Measurements from ENCODE around the gene SCN3A.

Gene SCN3A

GRCh38 chr2:165112789-165113188 is 91.1 kb downstream of the SCN3A start:
- DNase-seq (ENCODE audit: low read depth, low spot score), result no peak

- no peak for DNase-seq (ENCODE audit: low read depth, low spot score)
These were observed 91.7 kb downstream of the SCN3A start for GRCh38 chr2:165112133-165112573.

GRCh38 chr2:165110394-165110793 is 93.5 kb downstream of the SCN3A start:
- no peak for DNase-seq (ENCODE audit: low read depth, low spot score)

- DNase-seq (ENCODE audit: low read depth, low spot score), result peak; percentile 45
These were observed 93.9 kb downstream of the SCN3A start for GRCh38 chr2:165109915-165110314.

GRCh38 chr2:165105926-165106325 is 97.9 kb downstream of the SCN3A start:
- DNase-seq (ENCODE audit: low read depth, low spot score), result no peak

GRCh38 chr2:165087933-165088901 is 115.6 kb downstream of the SCN3A start:
- no peak for DNase-seq (ENCODE audit: low read depth, low spot score)

GRCh38 chr2:165086337-165086736 is 117.5 kb downstream of the SCN3A start:
- DNase-seq (ENCODE audit: low read depth, low spot score), result no peak

GRCh38 chr2:165083326-165083725 is 120.5 kb downstream of the SCN3A start:
- DNase-seq (ENCODE audit: low read depth, low spot score), result no peak

GRCh38 chr2:165082479-165082878 is 121.4 kb downstream of the SCN3A start:
- DNase-seq (ENCODE audit: low read depth, low spot score), result no peak

- no peak for DNase-seq (ENCODE audit: low read depth, low spot score)
These were observed 122.6 kb downstream of the SCN3A start for GRCh38 chr2:165081276-165081675.

GRCh38 chr2:165079432-165079831 is 124.4 kb downstream of the SCN3A start:
- no peak for DNase-seq (ENCODE audit: low read depth, low spot score)

- DNase-seq (ENCODE audit: low read depth, low spot score), result no peak
These were observed 124.9 kb downstream of the SCN3A start for GRCh38 chr2:165078913-165079312.

- peak; percentile 15 for DNase-seq (ENCODE audit: low read depth, low spot score)
These were observed 129.0 kb downstream of the SCN3A start for GRCh38 chr2:165074884-165075283.

GRCh38 chr2:165074323-165074722 is 129.5 kb downstream of the SCN3A start:
- DNase-seq (ENCODE audit: low read depth, low spot score), result no peak

GRCh38 chr2:165070076-165070475 is 133.8 kb downstream of the SCN3A start:
- peak; percentile 96 for DNase-seq (ENCODE audit: low read depth, low spot score)

GRCh38 chr2:165069151-165069550 is 134.7 kb downstream of the SCN3A start:
- peak; percentile 22 for DNase-seq (ENCODE audit: low read depth, low spot score)

- no peak for DNase-seq (ENCODE audit: low read depth, low spot score)
These were observed 135.4 kb downstream of the SCN3A start for GRCh38 chr2:165068487-165068757.

- DNase-seq (ENCODE audit: low read depth, low spot score), result peak; percentile 93
These were observed 136.0 kb downstream of the SCN3A start for GRCh38 chr2:165067643-165068486.

- no peak for DNase-seq (ENCODE audit: low read depth, low spot score)
These were observed 139.1 kb downstream of the SCN3A start for GRCh38 chr2:165064743-165065142.

- no peak for DNase-seq (ENCODE audit: low read depth, low spot score)
These were observed 143.4 kb downstream of the SCN3A start for GRCh38 chr2:165060411-165060810.

GRCh38 chr2:165058476-165059265 is 145.2 kb downstream of the SCN3A start:
- no peak for DNase-seq (ENCODE audit: low read depth, low spot score)

GRCh38 chr2:165057931-165058330 is 145.9 kb downstream of the SCN3A start:
- DNase-seq (ENCODE audit: low read depth, low spot score), result no peak

All from ELF-1 (cell line).